Smooth muscle cell (in vitro differentiated cells): ENCODE measurements around the gene PCK2. TPM values are rescaled to one million over a fixed set of nuclear protein-coding genes. Genes with fewer than 3 reads are reported as not detected.
A peak's percentile ranks its signal among the peaks of the same experiment; 100 is the strongest.

Experiments used
- DNase-seq: peaks from one replicate; lab custom pipeline; 2025; ENCODE audit not compliant: unreplicated experiment; lab: John Stamatoyannopoulos, UW
- H2AFZ ChIP-seq: fragments of 200-600 bp; sonication (generic); 2 replicates; pipeline ENCODE4 v1.6.0; 2016; ENCODE audit warnings: antibody characterized with exemption, low read depth, mild to moderate bottlenecking
- H3F3A ChIP-seq: fragments of 200-600 bp; sonication (generic); 2 replicates; pipeline ENCODE4 v1.6.0; 2017; ENCODE audit warnings: antibody characterized with exemption, low read depth
- H3K27ac ChIP-seq: fragments of 200-600 bp; sonication (generic); 2 replicates; pipeline ENCODE4 v1.5.1; 2016; ENCODE audit warnings: low read depth, mild to moderate bottlenecking
- H3K27me3 ChIP-seq: fragments of 200-600 bp; sonication (generic); 2 replicates; pipeline ENCODE4 v1.6.1; 2016; ENCODE audit warnings: low read depth, mild to moderate bottlenecking
- H3K36me3 ChIP-seq: fragments of 200-600 bp; sonication (generic); 2 replicates; pipeline ENCODE4 v1.5.1; 2016; ENCODE audit warnings: low read depth
- H3K4me1 ChIP-seq: fragments of 200-600 bp; sonication (generic); 2 replicates; pipeline ENCODE4 v1.5.1; 2016; ENCODE audit warnings: low read depth
- H3K4me2 ChIP-seq: fragments of 200-600 bp; sonication (generic); 2 replicates; pipeline ENCODE4 v1.6.0; 2016; ENCODE audit warnings: mild to moderate bottlenecking
- H3K4me3 ChIP-seq: fragments of 200-600 bp; sonication (generic); 2 replicates; pipeline ENCODE4 v1.5.1; 2016; ENCODE audit warnings: mild to moderate bottlenecking
- H3K79me2 ChIP-seq: fragments of 200-600 bp; sonication (generic); 2 replicates; pipeline ENCODE4 v1.6.0; 2016; ENCODE audit warnings: low read depth, mild to moderate bottlenecking
- H3K9ac ChIP-seq: fragments of 200-600 bp; sonication (generic); 2 replicates; pipeline ENCODE4 v1.6.0; 2016; ENCODE audit warnings: low read depth
- H3K9me3 ChIP-seq: fragments of 200-600 bp; sonication (generic); replicated peaks from 2 replicates; pipeline ENCODE4 v1.5.1; 2016; ENCODE audit warnings: low read depth
- H4K20me1 ChIP-seq: fragments of 200-600 bp; sonication (generic); 2 replicates; pipeline ENCODE4 v1.6.0; 2016; ENCODE audit warnings: low read depth
- CTCF ChIP-seq: fragments of 200-600 bp; sonication (generic); IDR thresholded peaks from 2 replicates; pipeline ENCODE4 v1.5.1; 2017; ENCODE audit warnings: borderline replicate concordance, mild to moderate bottlenecking, antibody characterized with exemption; ENCODE audit not compliant: insufficient read depth, poor library complexity, severe bottlenecking
- WGBS: methylation state at CpG from one replicate; pipeline ENCODE4 v1.1.7; 2016; ENCODE audit warnings: low lambda C conversion rate; 5-methylcytosine and 5-hydroxymethylcytosine counted together
- polyA plus RNA-seq: library from polyadenylated mRNA; unstranded; fragments of >200 nt; fragmentation: Nextera tagmentation; extraction: Ambion mirVana; gene quantifications from 2 replicates; pipeline ENCODE4 v1.2.1, GENCODE V29; 2016
- total RNA-seq: library from RNA; depleted of rRNA; stranded (reverse); fragments of >200 nt; gene quantifications from 2 replicates; pipeline ENCODE4 v1.2.3, GENCODE V29; 2014

PCK2 gene
- total and polyA plus RNA-seq, 2 experiments from 2014 or later: 21.5 to 40.4 TPM

GRCh38 chr14:24132976-24133375 lies 38.9 kb downstream of the PCK2 start:
- no peak for TF ChIP-seq CTCF
- H3F3A ChIP-seq: no peaks in the 10 kb centered on the region
- no peak overlapping the region for H3K27ac ChIP-seq
- no peaks in the 10 kb centered on the region for H3K27me3 ChIP-seq
- no peak overlapping the region for H2AFZ ChIP-seq
- H3K4me3 ChIP-seq: no peak overlapping the region
- no peak overlapping the region for H3K9ac ChIP-seq
- no peaks in the 10 kb centered on the region for H3K79me2 ChIP-seq
- 92% methylated on average over 2 of the region's 2 CpGs for WGBS
- H3K4me1 ChIP-seq: peaks cover 10% of the 10 kb centered on the region
- H4K20me1 ChIP-seq: no peaks in the 10 kb centered on the region
- no peaks in the 10 kb centered on the region for H3K9me3 ChIP-seq
- no peaks in the 10 kb centered on the region for H3K36me3 ChIP-seq
- no peak for DNase-seq
- H3K4me2 ChIP-seq: no peak overlapping the region

DNA sequence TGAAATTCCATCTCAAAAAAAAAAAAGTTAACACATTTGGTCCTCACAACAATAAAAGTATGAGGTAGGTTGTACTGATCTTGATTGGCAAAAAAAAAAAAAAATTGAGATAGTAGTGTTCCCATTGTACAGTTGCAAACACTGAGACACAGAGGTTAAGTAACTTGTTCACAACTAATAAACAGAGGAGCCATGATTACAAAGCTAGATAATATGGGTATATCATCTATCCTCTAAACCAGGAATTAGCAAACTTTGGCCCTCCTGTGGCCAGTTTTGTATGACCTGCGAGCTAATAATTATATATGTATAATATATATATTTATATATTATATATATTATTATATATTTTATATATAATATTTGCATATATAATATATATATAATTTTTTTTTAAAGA lies 39.6 kb downstream of the PCK2 start:
- no peak for DNase-seq
- no peaks in the 10 kb centered on the region for H3F3A ChIP-seq
- no peak for TF ChIP-seq CTCF

GRCh38 chr14:24135584-24135833 lies 41.4 kb downstream of the PCK2 start:
- Histone ChIP-seq H2AFZ (peak overlapping the region; percentile 72), H3K79me2 (peaks cover 16% of the 10 kb centered on the region), H3K36me3 (no peaks in the 10 kb centered on the region), H3K4me1 (peaks cover 18% of the 10 kb centered on the region), H3K27me3 (no peaks in the 10 kb centered on the region), H3K27ac (no peak overlapping the region), H3F3A (no peaks in the 10 kb centered on the region), H4K20me1 (peaks cover 8% of the 10 kb centered on the region), H3K4me3 (peak overlapping the region; percentile 98), H3K4me2 (peak overlapping the region; percentile 93), H3K9me3 (no peaks in the 10 kb centered on the region), H3K9ac (no peak overlapping the region)
- TF ChIP-seq CTCF: no peak
- WGBS: 15% methylated on average over 9 of the region's 9 CpGs
- DNase-seq: no peak

More for the DNA sequence above, 39.6 kb downstream of the PCK2 start:
- Histone ChIP-seq H3K9me3 (no peaks in the 10 kb centered on the region), H3K79me2 (no peaks in the 10 kb centered on the region), H3K9ac (no peak overlapping the region), H3K4me3 (no peak overlapping the region), H3K27me3 (no peaks in the 10 kb centered on the region), H3K36me3 (no peaks in the 10 kb centered on the region), H4K20me1 (no peaks in the 10 kb centered on the region), H3K27ac (no peak overlapping the region), H2AFZ (no peak overlapping the region), H3K4me1 (peaks cover 10% of the 10 kb centered on the region), H3K4me2 (no peak overlapping the region)
- 94% methylated on average over 1 of the region's 1 CpG for WGBS

DNA sequence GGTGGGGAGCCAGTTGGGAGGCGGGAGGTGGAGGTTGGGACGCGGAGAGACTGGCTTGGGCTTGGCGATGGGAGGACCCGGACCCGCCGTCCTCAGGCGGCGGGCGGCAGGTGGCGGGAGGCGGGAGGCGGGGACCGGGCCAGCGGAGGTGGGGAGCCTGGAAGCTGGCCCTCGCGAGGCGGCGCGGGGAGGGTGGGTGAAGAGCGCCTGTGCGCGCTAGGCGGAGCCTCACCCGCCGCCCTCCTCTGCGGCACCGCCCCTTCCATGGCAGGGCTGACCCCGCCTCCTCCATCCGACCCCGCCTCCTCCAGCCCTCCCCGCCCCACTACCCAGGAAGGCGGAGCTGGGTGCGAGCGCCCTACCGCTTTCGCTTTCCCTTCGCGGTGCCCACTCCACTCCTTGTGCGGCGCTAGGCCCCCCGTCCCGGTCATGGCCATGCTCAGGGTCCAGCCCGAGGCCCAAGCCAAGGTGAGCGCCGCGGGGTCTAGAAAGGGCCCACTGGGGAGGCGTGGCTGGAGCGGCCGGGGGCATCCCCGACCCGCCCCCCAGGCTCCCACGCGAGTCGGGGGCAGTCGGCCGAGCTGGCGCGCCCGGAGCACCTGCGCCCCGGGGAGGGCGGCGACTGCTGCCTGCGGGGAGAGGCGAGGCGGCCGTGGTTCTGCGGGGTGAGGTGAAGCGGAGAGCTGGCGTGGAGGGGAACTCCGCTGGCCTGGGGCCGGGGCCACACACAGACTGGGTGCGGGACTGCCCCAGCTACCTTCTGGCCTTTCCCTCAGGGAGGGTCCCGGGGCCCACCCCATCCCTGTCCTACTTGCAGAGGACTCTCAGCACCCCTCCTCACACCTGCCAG lies 41.9 kb downstream of the PCK2 start, which contains the start of gene PSME1:
PSME1 (plus strand) TSS at position 361 of the 850 bp plus-strand sequence; CDS start at position 430, 69 bp downstream.
- Histone ChIP-seq H3K79me2 (peaks cover 19% of the 10 kb centered on the region), H4K20me1 (peaks cover 8% of the 10 kb centered on the region), H3K9ac (peak within 1 kb of the TSS; percentile 86), H3K4me2 (peak within 1 kb of the TSS; percentile 93), H2AFZ (peak within 1 kb of the TSS; percentile 92), H3K4me3 (peak within 1 kb of the TSS; percentile 98), H3K36me3 (no peaks in the 10 kb centered on the region), H3K27me3 (no peaks in the 10 kb centered on the region), H3K4me1 (peaks cover 18% of the 10 kb centered on the region), H3K27ac (no peak within 1 kb of the TSS), H3K9me3 (no peaks in the 10 kb centered on the region), H3F3A (no peaks in the 10 kb centered on the region)
- TF ChIP-seq CTCF: no peak
- WGBS: 4% methylated on average over 37 of the region's 75 CpGs
- peak; percentile 75 for DNase-seq
